Stimulated activated naive CD8-positive, alpha-beta T cell treated with anti-CD3 and anti-CD28 coated beads, Interleukin-15, Interleukin-2, amounts not matched to agents 100 U/mL and 50 U/mL, for 24 hours (primary cell): ENCODE measurements around the gene GNPDA1.

ENCODE experiments used
- ATAC-seq: fragments of 150-1000 bp; cut with Tn5 transposase; one replicate; pipeline ENCODE4 v1.10.0; 2021
- DNase-seq: peaks from one replicate; pipeline ENCODE4 v3.0.0; 2021

Gene GNPDA1

GRCh38 chr5:141994511-141995136 lies 18.2 kb downstream of the GNPDA1 start:
- DNase-seq (no peak), ATAC-seq (no peak)

GRCh38 chr5:141992349-141992963 lies 20.4 kb downstream of the GNPDA1 start:
- ATAC-seq = peak; percentile 63
- DNase-seq = peak; percentile 82

GRCh38 chr5:141989720-141990119 lies 23.1 kb downstream of the GNPDA1 start:
- DNase-seq (no peak), ATAC-seq (no peak)

GRCh38 chr5:141986072-141986471 lies 26.8 kb downstream of the GNPDA1 start:
- ATAC-seq = no peak
- no peak for DNase-seq

GRCh38 chr5:141982626-141983025 lies 30.2 kb downstream of the GNPDA1 start:
- ATAC-seq = no peak
- DNase-seq = no peak

GRCh38 chr5:141978389-141978788 lies 34.4 kb downstream of the GNPDA1 start:
- no peak for DNase-seq
- ATAC-seq = no peak

- no peak for DNase-seq
- no peak for ATAC-seq
Measured at GRCh38 chr5:141976176-141976575, 36.7 kb downstream of the GNPDA1 start.

- DNase-seq = no peak
- ATAC-seq = no peak
Measured at GRCh38 chr5:141973871-141974595, 38.8 kb downstream of the GNPDA1 start.

GRCh38 chr5:141969783-141970771 lies 42.8 kb downstream of the GNPDA1 start:
- ATAC-seq (peak; percentile 37), DNase-seq (no peak)

- peak; percentile 96 for DNase-seq
- peak; percentile 97 for ATAC-seq
Measured at GRCh38 chr5:141968914-141969608, 43.8 kb downstream of the GNPDA1 start, which contains the start of gene RNF14. RNF14 (plus strand) TSS chr5:141969105; CDS start chr5:141973589, 4,484 bp downstream.

- ATAC-seq (no peak), DNase-seq (no peak)
Measured at GRCh38 chr5:141966963-141967333, 45.9 kb downstream of the GNPDA1 start.

GRCh38 chr5:141966275-141966962 lies 46.4 kb downstream of the GNPDA1 start:
- DNase-seq (no peak), ATAC-seq (no peak)

- no peak for ATAC-seq
Measured at GRCh38 chr5:141965071-141965470, 47.8 kb downstream of the GNPDA1 start.

GRCh38 chr5:141963701-141964100 lies 49.1 kb downstream of the GNPDA1 start:
- ATAC-seq (no peak), DNase-seq (no peak)

More at GRCh38 chr5:141965071-141965470, 47.8 kb downstream of the GNPDA1 start:
- no peak for DNase-seq

GRCh38 chr5:141961466-141961865 lies 51.4 kb downstream of the GNPDA1 start:
- DNase-seq = no peak
- ATAC-seq = no peak

GRCh38 chr5:141960449-141961323 lies 52.1 kb downstream of the GNPDA1 start:
- ATAC-seq (peak; percentile 85), DNase-seq (peak; percentile 92)

- ATAC-seq = no peak
- DNase-seq = peak; percentile 55
Measured at GRCh38 chr5:141960018-141960417, 52.8 kb downstream of the GNPDA1 start.

- DNase-seq (peak; percentile 30), ATAC-seq (peak; percentile 47)
Measured at GRCh38 chr5:141958546-141959172, 54.2 kb downstream of the GNPDA1 start.

- peak; percentile 21 for ATAC-seq
- DNase-seq = peak; percentile 36
Measured at GRCh38 chr5:141958113-141958512, 54.7 kb downstream of the GNPDA1 start, which contains the start of gene PCDH12. PCDH12 (minus strand) TSS chr5:141958202; CDS start chr5:141957851, 351 bp downstream.
